IPS DF 4.7 (cell line): ENCODE results near the gene ST3GAL4.
"Not testable (repeated sequence)": the region's sequence is repeated elsewhere in the genome, so short reads cannot be mapped to it uniquely, and the experiment has no call there.

ENCODE experiments used
- DNase-seq: peaks from one replicate; pipeline ENCODE4 v3.0.0-alpha.2; 2013; ENCODE audit warnings: low spot score; ENCODE audit errors: extremely low read depth

The ST3GAL4 gene

DNA sequence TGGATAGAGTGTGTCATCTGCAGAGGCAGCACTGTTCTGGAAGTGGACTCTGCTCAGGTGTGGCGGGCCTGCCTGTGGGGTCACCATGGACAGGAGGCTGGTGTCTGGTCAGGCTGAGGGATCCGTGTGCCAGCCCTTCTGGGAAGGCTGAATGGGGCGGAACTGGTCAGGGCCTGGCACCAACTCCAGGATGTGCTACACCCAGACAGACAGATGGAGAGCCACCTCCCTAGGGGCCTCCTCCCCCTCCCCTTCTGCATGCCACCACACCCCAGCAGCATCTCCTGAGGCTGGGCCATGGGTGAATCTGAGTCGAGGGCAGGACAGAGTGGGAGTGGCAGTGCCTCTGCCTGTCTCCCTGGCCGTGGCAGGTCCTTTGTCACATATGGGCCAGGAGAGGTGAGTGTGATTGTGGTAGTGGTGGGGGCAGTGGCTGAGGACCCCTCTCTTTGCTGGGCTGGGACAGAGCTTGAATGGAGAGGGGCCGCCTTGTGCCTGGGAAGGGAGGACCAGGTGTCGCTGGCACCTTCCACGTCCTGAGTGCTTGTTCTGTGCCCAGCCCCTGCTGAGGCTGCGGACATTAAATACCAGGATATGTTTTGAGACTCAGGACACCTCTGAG, 29.1 kb downstream of the ST3GAL4 start:
- DNase-seq, result no peak

DNA sequence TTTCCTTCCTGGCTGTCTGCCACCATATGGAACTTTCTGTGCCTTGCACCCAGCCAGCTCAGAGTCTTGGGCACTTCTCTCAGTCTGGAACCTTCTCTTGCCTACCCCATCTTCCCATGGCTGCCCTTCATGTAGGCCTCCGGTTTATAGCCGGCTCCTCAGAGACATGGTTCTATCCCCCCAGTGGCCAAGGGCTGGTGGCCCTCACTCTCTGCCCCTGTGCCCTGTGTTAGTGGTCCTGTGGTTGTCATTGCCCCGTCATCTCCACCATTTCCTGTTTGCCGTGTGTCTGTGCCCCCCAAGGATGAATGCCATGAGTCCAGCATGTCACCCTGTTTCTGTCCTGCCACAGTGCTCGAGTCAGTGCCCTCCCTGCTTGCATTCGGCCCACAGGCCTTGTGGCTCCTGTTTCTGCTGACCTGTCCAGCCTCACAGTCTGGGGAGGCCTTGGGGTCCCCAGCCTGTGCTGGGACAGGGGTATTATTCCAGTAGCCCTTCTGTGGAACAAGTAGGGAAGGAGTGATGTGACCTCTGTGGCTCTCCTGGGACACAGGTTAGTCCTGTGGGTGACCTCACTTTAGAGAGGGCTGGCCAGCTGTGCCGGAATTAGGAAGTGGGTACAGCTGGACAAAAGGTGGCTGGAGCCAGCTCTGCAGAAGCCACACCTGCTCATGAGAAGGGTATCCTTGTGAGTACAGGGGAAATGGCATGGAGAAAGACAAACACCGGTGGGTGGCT, 30.7 kb downstream of the ST3GAL4 start:
- DNase-seq, result no peak

DNA sequence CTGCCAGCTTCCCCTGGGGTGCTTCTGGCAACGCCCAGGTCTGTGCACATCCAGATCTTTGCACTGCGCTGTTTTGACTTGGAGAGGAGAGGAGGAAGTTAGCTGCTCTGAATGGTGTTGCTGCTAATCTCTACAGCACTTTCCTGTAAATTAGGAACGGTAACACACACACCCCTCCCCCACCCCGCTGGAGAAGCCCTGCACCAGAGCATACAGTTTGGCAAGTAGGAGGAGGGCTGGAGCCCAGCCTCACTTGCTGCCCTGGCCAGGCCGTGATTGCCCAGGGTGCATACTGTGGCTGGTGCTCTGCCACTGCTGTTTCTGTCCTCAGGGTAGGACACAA, 31.2 kb downstream of the ST3GAL4 start:
- DNase-seq, result not testable (repeated sequence)

DNA sequence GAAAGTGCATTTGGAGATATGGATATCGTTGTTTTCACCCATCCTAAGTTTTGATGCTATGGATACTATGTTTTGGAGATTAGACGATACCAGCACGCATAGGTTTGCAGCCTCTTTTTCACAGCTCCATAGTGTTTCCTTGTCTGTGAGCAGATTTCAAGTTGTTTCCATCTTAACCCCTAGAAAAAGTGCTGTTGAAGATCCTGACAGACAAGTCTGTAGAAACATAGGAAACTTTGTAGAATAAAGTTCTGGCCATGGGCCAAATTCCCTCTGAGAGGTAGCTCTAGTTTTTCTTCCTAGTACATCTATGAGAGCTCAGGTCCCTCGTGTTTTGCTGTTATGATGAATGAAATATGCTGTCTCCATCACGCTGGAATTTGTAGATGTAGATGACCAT, 32.4 kb downstream of the ST3GAL4 start:
- DNase-seq, result no peak

DNA sequence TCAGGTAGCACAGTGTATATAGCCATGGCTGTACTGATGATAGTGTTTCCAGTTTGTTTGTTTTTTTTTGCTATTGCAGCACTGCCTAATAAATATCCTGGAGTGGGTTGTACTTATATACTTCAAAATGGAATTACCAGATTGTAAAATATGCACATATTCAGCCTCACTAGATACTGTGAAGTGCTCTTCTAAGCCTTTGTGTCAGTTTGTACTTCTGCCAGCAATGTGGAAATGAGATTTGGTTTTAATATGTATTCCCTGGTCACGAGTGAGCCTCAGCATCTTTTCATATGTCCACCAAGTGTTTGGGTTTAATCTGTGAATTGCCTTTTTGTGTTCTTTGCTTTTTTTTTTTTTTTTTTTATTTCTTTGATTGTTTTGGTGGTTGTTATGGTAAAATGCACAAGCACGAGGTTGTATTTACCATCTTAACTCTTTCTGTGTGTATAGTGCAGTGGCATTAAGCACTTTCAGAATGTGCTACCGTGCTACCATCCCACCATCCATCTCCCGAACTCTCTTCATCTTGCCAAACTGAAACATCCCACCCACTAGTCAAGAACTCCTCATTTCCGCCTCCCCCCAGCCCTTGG, 34.9 kb downstream of the ST3GAL4 start:
- no peak for DNase-seq

DNA sequence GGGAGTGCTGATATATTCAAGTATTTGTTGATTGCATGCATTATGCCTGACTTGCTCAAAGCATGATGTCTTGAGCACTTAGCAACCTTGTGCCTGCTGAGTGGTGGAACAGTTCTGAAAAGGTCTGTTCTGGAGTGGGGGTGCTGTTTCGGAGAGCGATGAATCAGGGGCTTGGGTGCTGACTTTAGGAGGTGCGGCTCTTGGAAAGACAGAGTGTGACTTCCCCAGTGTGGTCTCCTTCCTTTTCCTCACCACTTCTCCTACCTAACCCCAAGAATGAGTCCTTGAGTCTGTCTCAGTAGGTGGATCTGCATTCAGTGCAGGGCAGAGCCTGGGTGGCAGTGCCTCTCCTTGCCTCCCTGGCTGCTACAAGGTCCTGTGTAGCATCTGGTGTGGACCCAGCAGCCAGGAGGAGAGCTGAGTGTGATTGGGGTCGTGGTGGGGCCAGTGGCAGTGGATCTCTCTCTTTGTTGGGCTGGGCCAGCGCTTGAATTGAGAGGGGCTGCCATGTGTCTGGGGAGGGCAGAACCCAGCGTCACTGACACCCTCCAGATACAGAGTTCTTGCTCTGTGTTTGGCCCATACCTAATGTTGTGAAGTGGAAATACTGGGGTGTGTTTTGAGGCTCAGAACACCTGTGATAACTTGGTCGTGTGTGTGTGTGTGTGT, 35.9 kb downstream of the ST3GAL4 start:
- no peak for DNase-seq

DNA sequence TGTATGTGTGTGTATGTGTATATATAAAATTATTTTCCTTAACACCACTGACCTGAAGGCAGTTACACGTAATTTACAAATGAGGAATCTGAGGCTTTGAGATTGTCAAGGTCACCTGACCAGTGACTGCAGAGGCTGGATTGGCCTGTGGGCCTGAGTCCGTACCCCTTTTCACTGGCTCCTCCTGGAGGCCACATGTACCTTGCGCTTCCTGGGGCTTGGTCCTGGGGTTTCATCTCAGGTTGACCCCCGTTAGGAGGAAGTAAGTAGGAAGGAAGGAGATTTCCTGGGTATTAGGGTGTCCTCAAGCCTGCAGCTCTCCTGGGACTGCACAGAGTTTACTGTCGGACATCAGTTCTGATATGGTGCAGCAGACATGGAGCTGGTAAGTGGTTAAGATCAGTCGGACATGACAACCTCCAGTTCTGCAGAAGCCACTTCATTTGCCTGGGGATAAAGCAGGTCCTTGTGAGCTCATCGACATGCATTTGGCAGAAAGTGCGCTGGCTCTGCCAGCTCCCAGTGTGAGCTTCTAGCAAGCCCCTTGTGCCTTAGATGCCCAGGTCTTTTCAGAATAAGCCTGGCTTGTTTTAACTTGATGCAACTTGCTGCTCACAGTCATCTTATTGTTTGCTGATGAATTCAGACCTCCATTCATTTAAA, 36.6 kb downstream of the ST3GAL4 start:
- DNase-seq, result no peak

DNA sequence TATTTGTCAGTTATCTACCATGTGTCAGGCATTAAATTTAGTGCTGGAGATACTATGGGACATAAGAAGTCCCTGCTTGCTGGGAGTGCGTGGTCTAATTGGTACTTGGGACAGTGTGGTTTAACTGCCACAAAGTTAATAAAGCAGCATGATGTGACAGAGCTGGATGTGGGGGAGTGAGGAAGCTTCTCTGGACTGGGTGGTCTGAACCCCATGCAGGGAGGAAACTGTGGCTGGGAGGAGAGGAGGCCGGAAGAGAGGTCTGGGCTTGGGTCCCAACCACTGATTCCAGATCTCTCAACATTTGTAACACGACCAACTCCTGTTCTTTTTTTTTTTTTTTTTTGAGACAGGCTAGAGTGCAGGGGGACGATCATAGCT, 37.1 kb downstream of the ST3GAL4 start:
- no peak for DNase-seq

DNA sequence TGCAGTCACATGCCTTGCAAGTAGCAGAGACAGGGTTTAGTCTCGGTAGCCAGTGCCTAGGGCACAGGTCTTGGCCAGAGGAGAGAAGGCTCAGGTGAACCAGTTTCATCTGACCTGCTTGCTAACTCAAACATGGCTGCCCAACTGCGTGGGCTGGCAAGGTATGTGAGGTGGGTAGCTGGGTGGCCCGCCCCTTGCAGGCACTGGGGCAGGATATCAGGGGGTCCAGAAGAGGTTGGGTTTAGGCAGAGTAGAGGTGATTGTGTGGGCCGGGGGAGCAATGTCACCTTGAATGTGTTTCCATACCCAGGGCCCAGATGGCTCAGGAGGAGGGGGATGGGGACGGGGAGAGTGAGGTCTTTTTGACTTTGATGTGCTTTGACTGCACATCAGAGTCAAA, 37.7 kb downstream of the ST3GAL4 start:
- no peak for DNase-seq

DNA sequence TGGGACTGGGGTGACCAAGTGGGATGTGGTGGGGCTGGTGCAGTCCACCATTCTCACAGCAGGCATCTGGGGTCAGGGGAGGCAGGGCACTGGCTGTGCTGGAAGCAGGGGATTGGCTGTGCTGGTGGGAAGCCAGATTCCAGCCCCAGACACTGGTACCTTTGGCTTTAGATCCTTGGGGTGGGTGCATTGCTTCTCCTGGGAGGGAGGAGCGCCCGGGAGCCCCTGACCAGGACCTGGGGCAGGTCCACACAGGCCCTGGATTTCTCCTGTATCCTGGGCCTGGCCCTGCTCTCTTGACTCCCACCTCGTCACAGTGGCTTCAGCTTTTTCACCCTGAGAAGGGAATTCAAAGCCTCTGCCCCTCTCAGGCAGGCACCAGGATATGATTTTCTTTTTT, 38.5 kb downstream of the ST3GAL4 start:
- no peak for DNase-seq

DNA sequence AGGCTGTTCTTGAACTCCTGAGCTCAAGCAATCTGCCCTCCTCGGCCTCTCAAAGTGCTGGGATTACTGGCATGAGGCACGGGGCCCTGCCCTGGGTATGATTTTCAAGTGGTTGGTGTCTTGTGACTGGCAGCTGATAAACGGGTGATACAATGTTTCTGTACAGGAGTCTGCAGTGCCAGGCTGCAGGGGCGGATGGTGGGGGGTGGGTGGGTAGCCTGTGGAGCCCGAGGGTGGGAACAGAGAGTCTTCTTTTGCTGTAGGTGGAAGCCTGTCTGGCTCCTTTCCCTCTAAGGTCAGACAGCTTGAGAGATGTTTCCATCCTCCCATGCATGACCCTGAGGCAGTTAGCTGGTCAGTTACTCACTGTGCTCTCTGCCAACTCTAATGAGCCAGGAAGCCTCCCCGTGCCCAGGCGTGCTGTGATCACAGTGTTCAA, 39.2 kb downstream of the ST3GAL4 start:
- DNase-seq, result not testable (repeated sequence)

DNA sequence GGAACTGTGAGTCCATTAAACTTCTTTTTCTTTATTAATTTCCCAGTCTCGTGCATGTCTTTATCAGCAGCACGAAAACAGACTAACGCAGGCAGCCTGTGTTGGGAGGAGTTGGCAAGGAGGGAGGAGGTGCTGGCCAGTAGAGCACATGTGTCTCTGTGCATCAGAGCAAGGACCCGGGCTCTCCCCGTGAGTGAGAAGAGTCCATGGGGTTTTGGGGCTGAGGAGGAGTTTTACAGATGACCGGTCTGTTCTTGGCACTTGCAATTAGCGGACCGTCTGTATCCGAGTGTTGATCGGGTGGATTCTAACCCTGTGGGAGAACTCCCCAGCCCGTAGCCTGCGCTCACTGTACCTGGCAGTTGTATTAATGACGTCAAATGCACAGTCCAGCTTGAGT, 40.3 kb downstream of the ST3GAL4 start:
- DNase-seq, result not testable (repeated sequence)

DNA sequence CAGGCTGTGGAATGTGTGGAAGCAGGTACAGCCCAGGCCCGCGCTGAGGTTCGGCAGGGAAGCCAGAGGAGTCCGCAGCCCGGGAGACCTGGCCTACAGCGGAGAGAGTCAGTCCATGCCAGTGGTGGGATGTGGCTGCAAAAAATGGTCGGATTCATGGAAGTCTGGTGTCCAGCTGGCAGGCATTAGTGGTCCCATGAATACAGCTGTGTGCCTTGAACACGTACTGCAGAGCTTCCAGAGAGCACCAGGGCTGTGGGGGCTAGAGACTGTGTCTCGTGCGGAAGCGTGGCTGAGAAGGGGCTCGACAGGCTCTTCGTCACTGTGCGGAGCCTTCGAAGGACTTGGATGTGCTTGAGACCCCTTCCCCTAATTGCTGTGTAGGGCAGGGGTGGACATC, 40.8 kb downstream of the ST3GAL4 start:
- not testable (repeated sequence) for DNase-seq

DNA sequence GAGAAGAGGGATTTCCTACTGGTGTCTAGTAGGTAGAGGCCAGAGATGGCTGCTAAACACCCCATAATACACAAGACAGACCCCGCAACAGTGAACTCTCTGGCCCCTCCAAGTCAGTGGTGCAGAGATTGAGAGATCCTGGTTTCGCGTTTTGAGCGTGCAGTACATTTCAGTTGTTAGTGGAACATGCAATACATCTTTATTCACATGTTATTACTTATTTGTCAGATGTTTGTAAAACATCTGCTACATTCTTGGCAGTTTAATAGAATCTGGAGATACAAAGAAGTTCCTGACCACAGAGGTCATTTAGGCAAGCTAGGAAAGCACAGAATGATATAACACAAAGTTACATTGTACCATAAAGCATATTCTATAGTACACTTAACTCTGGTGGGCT, 41.5 kb downstream of the ST3GAL4 start:
- DNase-seq, result no peak

DNA sequence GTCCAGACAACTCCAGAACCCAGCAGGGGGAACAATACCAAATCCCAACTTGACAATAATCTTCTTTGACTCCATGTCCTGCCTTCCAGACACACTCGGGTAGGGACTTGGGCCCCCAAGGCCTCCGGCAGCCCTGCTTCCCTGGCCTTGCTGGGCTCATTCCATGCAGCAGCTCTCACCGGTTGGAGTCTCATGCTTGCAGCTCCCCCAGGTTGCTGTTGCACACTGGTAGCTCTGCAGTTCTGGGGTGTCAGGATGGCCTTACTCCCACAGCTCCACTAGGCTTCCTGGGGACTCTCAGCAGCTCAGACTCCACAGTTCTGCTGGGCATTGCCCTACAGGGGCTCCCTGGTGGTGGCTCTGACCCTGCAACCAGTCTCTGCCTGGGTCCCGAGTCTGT, 42.8 kb downstream of the ST3GAL4 start:
- DNase-seq, result no peak

DNA sequence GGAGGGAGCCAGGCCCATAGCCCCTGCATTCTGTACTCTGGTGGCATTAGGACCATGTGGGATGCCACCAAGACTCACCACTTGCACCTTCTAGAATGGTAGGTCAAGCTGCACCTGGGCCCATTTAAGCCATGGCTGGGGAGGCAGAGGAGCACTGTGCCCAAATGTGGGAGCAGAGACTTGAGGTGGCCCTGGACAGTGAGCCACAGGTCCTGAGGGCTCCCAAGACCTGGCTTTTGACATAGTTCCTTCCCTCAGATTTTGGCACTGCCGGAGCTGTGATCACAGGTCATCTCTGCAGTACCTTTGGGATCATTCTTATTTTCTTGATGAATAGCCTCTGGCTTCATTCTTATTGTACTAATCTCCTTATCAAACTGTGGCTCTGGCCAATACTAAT, 43.2 kb downstream of the ST3GAL4 start:
- no peak for DNase-seq

DNA sequence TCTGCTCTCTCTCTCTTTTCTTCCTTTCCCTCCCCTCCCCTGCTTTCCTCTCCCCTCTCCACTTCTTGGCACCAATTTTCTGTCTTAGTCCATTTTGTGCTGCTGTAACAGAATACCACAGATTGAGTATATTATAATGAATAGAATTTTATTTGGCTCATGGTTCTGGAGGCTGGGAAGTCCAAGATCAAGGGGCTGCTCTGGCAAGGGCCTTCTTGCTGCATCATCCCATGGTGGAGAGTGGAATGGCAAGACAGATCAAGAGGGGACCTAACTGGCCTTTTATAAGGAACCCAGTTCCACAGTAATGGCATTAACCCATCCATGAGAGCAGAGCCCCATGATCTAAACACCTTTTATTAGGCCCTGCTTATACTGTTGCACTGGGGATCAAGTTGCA, 44.5 kb downstream of the ST3GAL4 start:
- DNase-seq, result no peak

DNA sequence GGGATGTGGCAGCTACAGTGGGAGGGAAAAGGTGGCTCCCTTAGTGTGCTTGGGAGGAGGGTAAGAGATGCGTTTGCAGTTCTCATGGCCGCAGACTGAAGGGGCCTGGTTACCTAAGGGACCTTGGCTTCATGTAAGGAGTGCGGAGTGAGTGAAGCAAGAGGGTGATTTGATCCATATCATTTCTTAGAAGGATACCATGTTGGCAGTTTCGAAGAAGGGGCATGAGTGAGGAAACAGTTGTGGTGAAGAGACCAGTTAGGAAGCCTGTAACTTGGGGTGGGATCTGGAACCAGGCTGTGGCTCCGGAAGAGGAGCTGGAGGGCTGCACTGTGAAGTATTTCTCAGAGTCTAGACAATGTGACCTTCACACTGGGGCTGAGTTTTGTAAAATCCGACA, 45.0 kb downstream of the ST3GAL4 start:
- no peak for DNase-seq

DNA sequence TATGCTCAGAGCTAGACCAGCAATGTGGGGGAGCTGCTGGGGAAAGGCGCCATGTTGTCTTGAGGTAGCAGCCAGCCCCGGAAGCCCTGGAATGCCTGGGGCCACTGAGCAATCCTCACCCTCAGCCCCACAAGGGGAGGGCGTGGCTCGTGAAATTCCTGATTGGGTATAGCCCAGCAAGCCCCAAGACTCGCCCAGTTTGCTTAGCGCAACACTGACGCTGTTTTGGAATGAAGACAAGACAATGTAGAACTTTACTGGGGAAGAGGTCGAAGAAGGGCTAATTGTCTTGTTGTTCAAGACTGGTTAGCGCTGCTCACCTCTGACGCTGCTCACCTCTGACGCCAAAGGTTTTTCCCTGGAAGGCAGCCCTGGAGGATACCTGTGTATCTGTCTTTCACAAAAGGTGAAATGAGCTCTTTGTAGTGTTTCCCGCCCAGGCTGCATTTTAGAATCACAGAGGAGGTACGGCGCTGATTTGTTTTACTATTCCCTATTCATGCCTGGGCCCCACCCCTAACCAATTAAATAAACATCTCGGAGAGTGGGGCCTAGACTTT, 47.6 kb downstream of the ST3GAL4 start:
- no peak for DNase-seq

DNA sequence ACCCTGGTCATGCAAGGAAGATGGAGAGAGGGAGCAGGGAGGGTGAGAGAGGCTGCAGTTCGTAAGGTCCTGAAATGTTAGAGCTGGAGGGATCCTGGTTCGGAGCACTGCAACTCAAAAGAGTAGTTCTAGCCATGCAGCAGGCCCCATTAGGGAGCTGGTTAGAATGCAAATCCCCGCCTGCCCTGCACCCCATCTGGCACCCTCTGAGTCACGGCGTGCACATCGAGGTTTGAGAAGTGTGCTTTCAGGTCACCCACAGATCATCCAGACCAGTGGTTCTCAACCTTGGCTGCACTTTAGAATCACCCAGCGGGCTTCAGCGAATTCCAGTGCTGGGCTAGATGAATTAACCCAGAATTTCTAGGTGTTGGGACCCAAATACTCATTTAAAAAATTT, 48.2 kb downstream of the ST3GAL4 start:
- no peak for DNase-seq

DNA sequence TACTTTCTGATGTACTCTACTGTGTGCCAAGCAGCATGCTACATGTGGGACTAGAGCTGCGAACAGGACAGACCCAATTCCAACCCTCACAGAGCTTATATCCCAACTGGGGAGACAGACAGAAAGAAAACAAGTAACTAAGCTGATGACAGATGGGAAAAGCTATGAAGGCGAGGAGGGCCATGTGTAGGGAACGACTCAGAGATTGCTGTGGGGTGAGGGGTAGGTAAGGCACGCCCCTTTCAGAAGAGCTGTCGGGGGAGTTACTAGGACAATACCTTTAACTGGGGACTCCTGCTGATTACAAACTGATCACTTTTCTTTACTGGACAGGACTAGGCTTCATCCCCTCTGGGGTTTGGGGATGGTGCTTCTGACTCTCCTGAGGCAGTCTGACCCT, 48.9 kb downstream of the ST3GAL4 start:
- DNase-seq, result no peak

DNA sequence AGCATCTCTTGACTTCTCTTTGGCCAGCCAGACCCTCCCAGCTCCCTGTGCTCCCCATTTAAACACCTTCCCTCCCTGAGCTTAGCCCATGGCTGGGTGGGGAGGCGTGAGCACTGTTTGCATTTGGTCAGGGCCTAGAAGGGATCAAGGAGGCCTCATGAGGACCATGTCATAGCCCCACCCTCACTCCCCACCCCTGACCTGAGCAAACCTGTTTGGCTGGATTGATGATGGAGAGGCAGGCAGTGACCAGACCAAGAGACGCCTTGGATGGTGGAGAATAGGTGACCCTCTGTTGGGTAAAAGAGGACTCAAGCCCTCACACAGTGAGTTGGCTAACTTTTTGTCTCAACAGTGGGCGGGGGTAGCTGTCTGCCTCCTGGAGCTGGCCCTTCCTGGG, 49.9 kb downstream of the ST3GAL4 start:
- no peak for DNase-seq
